DOHH2 (cell line): Measurements from ENCODE around the gene CKB.

ENCODE experiments used
- EZH2phosphoT487 ChIP-seq: fragments of 200-600 bp; sonication (generic); IDR thresholded peaks from 2 replicates; pipeline ENCODE4 v1.6.1; 2017; ENCODE audit warnings: borderline replicate concordance, mild to moderate bottlenecking, antibody characterized with exemption, low read length, moderate library complexity, mixed read lengths
- TF ChIP-seq, protein P1 (sequence below): fragments of 200-600 bp; sonication (generic); IDR thresholded peaks from one replicate; pipeline ENCODE4 v1.5.1; 2014; ENCODE audit warnings: antibody characterized with exemption, mild to moderate bottlenecking, low read depth, low read length; ENCODE audit not compliant: poor library complexity, severe bottlenecking

DNA sequence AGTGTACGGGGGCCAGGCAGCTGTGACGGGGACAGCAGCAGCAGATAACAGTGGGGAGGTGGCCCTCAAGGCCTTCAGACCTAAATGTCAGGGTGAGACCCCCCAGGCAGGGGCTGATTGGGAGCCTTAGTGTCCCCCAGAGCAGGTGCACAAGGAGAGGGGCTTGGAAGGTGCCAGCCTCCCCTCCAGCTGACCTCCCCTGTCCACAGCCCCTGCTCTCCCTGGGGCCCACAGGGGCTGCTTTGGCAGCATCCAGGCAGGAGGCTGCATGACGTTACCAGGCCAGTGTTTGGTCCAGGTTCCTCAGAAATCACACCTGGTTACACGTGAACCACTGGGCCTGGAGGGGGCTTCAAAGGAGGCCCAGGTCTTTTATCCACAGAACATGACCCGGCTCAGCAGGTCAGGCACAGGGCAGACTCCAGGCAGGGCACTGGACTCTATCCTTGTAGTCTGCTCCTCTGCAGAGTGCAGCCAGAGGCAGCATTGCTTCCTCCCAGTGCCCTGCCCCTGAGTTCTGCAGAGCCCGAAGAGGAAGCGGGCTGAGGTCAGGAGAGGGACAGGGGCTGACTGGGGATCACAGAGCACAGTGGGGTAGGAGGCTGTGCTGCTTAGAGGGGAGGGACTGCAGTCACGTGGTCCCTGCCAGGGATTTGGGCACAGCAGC lies 3.8 kb upstream of the CKB start:
- TF ChIP-seq, protein P1, sequence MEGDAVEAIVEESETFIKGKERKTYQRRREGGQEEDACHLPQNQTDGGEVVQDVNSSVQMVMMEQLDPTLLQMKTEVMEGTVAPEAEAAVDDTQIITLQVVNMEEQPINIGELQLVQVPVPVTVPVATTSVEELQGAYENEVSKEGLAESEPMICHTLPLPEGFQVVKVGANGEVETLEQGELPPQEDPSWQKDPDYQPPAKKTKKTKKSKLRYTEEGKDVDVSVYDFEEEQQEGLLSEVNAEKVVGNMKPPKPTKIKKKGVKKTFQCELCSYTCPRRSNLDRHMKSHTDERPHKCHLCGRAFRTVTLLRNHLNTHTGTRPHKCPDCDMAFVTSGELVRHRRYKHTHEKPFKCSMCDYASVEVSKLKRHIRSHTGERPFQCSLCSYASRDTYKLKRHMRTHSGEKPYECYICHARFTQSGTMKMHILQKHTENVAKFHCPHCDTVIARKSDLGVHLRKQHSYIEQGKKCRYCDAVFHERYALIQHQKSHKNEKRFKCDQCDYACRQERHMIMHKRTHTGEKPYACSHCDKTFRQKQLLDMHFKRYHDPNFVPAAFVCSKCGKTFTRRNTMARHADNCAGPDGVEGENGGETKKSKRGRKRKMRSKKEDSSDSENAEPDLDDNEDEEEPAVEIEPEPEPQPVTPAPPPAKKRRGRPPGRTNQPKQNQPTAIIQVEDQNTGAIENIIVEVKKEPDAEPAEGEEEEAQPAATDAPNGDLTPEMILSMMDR, result no peak
- no peak for TF ChIP-seq EZH2phosphoT487
